ENCODE data around the gene MSH3.

GRCh38 chr5:80689627-80690026 lies 35.2 kb downstream of the MSH3 start:
- TF ChIP-seq CTCF (IDR thresholded peaks at IDR 0.05; ENCODE audit: low read depth, low read length, poor library complexity, severe bottlenecking) (no peak), EZH2phosphoT487 (IDR thresholded peaks at IDR 0.05; ENCODE audit: borderline replicate concordance, low read length) (no peak)
